GM21515 (cell line): ENCODE data around the gene PACS2.

ENCODE experiments used
- ATAC-seq: cut with Tn5 transposase; IDR thresholded peaks from one replicate; pipeline ENCODE4 v1.9.1; 2021; ENCODE audit not compliant: unreplicated experiment

The PACS2 gene

GRCh38 chr14:105384041-105384557 is 69.6 kb downstream of the PACS2 start:
- ATAC-seq = no peak

- no peak for ATAC-seq
Observed at GRCh38 chr14:105384605-105385321, 70.2 kb downstream of the PACS2 start.

- no peak for ATAC-seq
Observed at GRCh38 chr14:105385322-105385637, 70.7 kb downstream of the PACS2 start.

- no peak for ATAC-seq
Observed at GRCh38 chr14:105385698-105386365, 71.3 kb downstream of the PACS2 start.

- no peak for ATAC-seq
Observed at GRCh38 chr14:105386581-105387529, 72.3 kb downstream of the PACS2 start.

GRCh38 chr14:105387530-105387922 is 73.0 kb downstream of the PACS2 start:
- no peak for ATAC-seq

- ATAC-seq = no peak
Observed at GRCh38 chr14:105388110-105388951, 73.8 kb downstream of the PACS2 start.

GRCh38 chr14:105388976-105389375 is 74.4 kb downstream of the PACS2 start:
- ATAC-seq = no peak

GRCh38 chr14:105389534-105389933 is 75.0 kb downstream of the PACS2 start:
- no peak for ATAC-seq

GRCh38 chr14:105389976-105390848 is 75.7 kb downstream of the PACS2 start:
- ATAC-seq = no peak

- ATAC-seq = no peak
Observed at GRCh38 chr14:105390849-105391500, 76.4 kb downstream of the PACS2 start.

GRCh38 chr14:105391541-105391940 is 77.0 kb downstream of the PACS2 start:
- ATAC-seq = no peak

GRCh38 chr14:105392131-105393090 is 77.9 kb downstream of the PACS2 start:
- no peak for ATAC-seq

- ATAC-seq = no peak
Observed at GRCh38 chr14:105393151-105393550, 78.6 kb downstream of the PACS2 start.

GRCh38 chr14:105394714-105395537 is 80.4 kb downstream of the PACS2 start:
- ATAC-seq = no peak

- ATAC-seq = no peak
Observed at GRCh38 chr14:105395538-105395854, 80.9 kb downstream of the PACS2 start.

- no peak for ATAC-seq
Observed at GRCh38 chr14:105397350-105397931, 82.9 kb downstream of the PACS2 start.
